HFFc6 (cell line): ENCODE results near the gene GALNT10. TPM values are rescaled to one million over a fixed set of nuclear protein-coding genes. Genes with fewer than 3 reads are reported as not detected.

Source experiments
- DNase-seq: peaks from one replicate; pipeline ENCODE4 v3.0.0-alpha.2; 2018
- H3K27ac Mint-ChIP-seq: 2 replicates; pipeline ENCODE4 v1.8.0; 2020; ENCODE audit warnings: mild to moderate bottlenecking, mixed read lengths
- H3K27me3 Mint-ChIP-seq: 2 replicates; pipeline ENCODE4 v1.8.0; 2021; ENCODE audit warnings: mild to moderate bottlenecking, moderate library complexity, mixed read lengths; ENCODE audit not compliant: insufficient read depth
- H3K36me3 Mint-ChIP-seq: 2 replicates; pipeline ENCODE4 v1.8.0; 2021; ENCODE audit warnings: low read depth, mixed read lengths
- H3K4me1 Mint-ChIP-seq: 2 replicates; pipeline ENCODE4 v1.8.0; 2020; ENCODE audit warnings: low read depth, mixed read lengths
- H3K4me3 Mint-ChIP-seq: 2 replicates; pipeline ENCODE4 v1.8.0; 2020; ENCODE audit warnings: mild to moderate bottlenecking, moderate library complexity, mixed read lengths
- H3K9me3 Mint-ChIP-seq: 2 replicates; pipeline ENCODE4 v1.8.0; 2020; ENCODE audit warnings: mild to moderate bottlenecking, mixed read lengths
- CTCF ChIP-seq: fragments of 200-600 bp; sonication (generic); IDR thresholded peaks from 2 replicates; pipeline ENCODE4 v1.5.0; 2021; ENCODE audit warnings: antibody characterized with exemption, mild to moderate bottlenecking
- total RNA-seq, 6 experiments: library from RNA; stranded (reverse); fragmentation: NEBNext Ultra II Directional; extraction: Animal tissue kit (Norgen Biotek cat#: 25700); gene quantifications; 2 replicates in 1 of 6; 3 replicates in 5 of 6; pipeline ENCODE4 v1.2.3, GENCODE V29; 2021

Gene GALNT10
- total RNA-seq, 6 experiments from 2014 or later = 129 to 161 (median 157) TPM

- Mint-ChIP-seq H3K4me3 (no peak overlapping the region), H3K4me1 (peaks cover 44% of the 10 kb centered on the region), H3K36me3 (peaks cover 2% of the 10 kb centered on the region; the same call in 1 of the 2 replicates), H3K27ac (no peak overlapping the region), H3K27me3 (no peaks in the 10 kb centered on the region; the same call in 1 of the 2 replicates), H3K9me3 (no peaks in the 10 kb centered on the region)
- no peak for DNase-seq
- TF ChIP-seq CTCF = no peak
These were observed 45.5 kb downstream of the GALNT10 start for GRCh38 chr5:154236011-154236410.

- no peak for DNase-seq
- Mint-ChIP-seq H3K27me3 (no peaks in the 10 kb centered on the region; the same call in 1 of the 2 replicates), H3K4me1 (peaks cover 42% of the 10 kb centered on the region)
These were observed 46.2 kb downstream of the GALNT10 start for GRCh38 chr5:154236536-154237375.

GRCh38 chr5:154237376-154237743 lies 46.8 kb downstream of the GALNT10 start:
- DNase-seq = no peak
- Mint-ChIP-seq H3K4me1 (peaks cover 40% of the 10 kb centered on the region), H3K27ac (no peak overlapping the region), H3K9me3 (no peaks in the 10 kb centered on the region), H3K36me3 (no peaks in the 10 kb centered on the region; the same call in 1 of the 2 replicates), H3K27me3 (no peaks in the 10 kb centered on the region; the same call in 1 of the 2 replicates), H3K4me3 (no peak overlapping the region)
- TF ChIP-seq CTCF = no peak

More at GRCh38 chr5:154236536-154237375, 46.2 kb downstream of the GALNT10 start:
- peak; percentile 19; the same call in 1 of the 2 replicates for TF ChIP-seq CTCF
- no peak overlapping the region for H3K4me3 Mint-ChIP-seq
- H3K27ac Mint-ChIP-seq = no peak overlapping the region; the same call in 1 of the 2 replicates
- no peaks in the 10 kb centered on the region for H3K9me3 Mint-ChIP-seq
- H3K36me3 Mint-ChIP-seq = no peaks in the 10 kb centered on the region; the same call in 1 of the 2 replicates

- H3K4me3 Mint-ChIP-seq = no peak overlapping the region
- H3K4me1 Mint-ChIP-seq = peaks cover 46% of the 10 kb centered on the region
- H3K27me3 Mint-ChIP-seq = no peaks in the 10 kb centered on the region; the same call in 1 of the 2 replicates
- no peaks in the 10 kb centered on the region for H3K9me3 Mint-ChIP-seq
- H3K36me3 Mint-ChIP-seq = no peaks in the 10 kb centered on the region; the same call in 1 of the 2 replicates
- TF ChIP-seq CTCF = no peak
- DNase-seq = no peak
- no peak overlapping the region for H3K27ac Mint-ChIP-seq
These were observed 47.4 kb downstream of the GALNT10 start for GRCh38 chr5:154237946-154238345.

- Mint-ChIP-seq H3K27ac (no peak overlapping the region), H3K36me3 (no peaks in the 10 kb centered on the region; the same call in 1 of the 2 replicates), H3K27me3 (no peaks in the 10 kb centered on the region; the same call in 1 of the 2 replicates), H3K9me3 (no peaks in the 10 kb centered on the region), H3K4me1 (peaks cover 56% of the 10 kb centered on the region), H3K4me3 (no peak overlapping the region)
- no peak for DNase-seq
- TF ChIP-seq CTCF = no peak
These were observed 48.4 kb downstream of the GALNT10 start for GRCh38 chr5:154238776-154239481.
